ENCODE data around the gene EFCAB7.

GRCh38 chr1:63533931-63534330, 10.6 kb downstream of the EFCAB7 start:
- TF ChIP-seq EZH2 (IDR thresholded peaks at IDR 0.05; ENCODE audit: insufficient read depth, low read length) (no peak), CTCF (IDR thresholded peaks at IDR 0.05; ENCODE audit: insufficient read depth, low read depth, low read length) (no peak)

All from astrocyte (in vitro differentiated cells and primary cell).